Measurements from ENCODE around the gene MAD2L1BP.

Gene MAD2L1BP

DNA sequence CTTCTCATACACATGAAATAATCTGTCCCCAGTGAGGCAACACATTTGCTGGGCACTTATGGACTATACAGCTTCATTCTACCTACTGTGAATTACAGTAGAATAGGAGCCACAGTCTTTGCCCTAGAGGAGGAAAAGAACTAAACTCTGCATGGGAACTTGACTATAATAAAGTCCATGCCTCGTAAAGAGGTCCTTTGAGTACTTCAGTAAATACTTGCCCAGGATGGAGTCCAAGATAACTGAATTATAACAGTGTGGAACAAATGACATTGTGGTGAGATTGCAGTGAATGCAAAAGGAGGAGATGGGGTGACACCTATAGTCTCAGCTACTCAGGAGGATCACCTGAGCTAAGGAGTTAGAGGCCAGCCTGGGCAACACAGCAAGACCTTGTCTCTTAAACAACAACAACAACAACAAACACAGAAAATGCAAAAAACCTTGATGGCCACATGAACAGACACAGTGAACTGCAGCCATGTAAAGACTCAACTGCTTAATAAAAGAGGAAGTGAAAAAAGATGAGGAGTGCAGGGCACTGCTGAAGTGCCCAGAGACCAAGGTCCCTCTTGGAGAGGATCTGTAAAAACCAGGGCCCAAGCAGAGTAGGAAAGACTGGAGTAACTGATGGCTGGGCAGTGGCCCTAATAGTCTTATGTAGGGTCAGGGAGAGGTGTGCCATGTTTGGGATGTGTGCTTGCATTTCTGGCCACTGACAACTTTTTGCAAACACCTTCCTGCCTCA lies 48.2 kb downstream of the MAD2L1BP start:
- no peak for DNase-seq

DNA sequence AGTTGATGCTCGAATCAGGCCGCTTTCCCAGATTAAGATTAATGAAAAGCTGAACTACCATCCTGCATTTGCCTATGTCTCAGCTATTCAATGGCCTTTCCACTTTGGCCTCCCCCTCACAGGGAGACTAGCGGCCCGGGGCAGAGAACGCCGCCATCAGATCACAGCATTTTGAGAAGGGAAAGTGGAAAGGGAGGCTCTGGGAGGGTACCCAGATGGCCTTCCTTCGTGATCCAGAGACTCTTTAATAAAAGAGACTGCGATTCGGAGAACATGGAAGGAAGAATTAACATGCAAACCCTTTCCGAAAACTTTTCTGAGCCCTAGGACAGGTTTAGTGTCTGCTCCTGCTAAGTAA lies 51.4 kb downstream of the MAD2L1BP start:
- DNase-seq, result no peak

GRCh38 chr6:43687437-43688347 lies 52.1 kb downstream of the MAD2L1BP start, which contains the start of gene MRPS18A:
MRPS18A (minus strand) TSS chr6:43687791; CDS start chr6:43687779, 12 bp downstream.
- DNase-seq, result peak; percentile 72

DNA sequence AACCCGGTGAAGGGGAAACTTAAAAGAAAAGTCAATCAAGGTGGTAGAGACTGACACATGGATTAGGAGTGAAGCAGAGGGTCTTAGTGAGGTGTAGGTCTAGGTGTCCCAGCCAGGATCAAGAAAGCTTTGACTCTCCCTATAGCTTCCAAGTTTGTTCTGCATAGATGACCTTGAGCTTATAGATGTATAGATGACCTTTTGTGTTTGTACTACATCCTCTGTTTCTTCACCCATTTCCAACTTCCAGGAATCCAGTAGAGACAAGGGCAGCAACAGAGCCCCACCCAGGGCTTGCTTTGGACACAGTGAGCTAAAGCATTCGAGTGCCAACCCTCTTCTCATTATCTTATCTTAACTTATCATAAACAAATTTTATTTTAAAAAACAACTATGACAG lies 53.8 kb downstream of the MAD2L1BP start:
- no peak for DNase-seq
